ENCODE results near the gene MYL2. TPM values are rescaled to one million over a fixed set of nuclear protein-coding genes. Genes with fewer than 3 reads are reported as not detected.

Gene MYL2
- total RNA-seq, 1 donor from 2014 or later, result not detected

DNA sequence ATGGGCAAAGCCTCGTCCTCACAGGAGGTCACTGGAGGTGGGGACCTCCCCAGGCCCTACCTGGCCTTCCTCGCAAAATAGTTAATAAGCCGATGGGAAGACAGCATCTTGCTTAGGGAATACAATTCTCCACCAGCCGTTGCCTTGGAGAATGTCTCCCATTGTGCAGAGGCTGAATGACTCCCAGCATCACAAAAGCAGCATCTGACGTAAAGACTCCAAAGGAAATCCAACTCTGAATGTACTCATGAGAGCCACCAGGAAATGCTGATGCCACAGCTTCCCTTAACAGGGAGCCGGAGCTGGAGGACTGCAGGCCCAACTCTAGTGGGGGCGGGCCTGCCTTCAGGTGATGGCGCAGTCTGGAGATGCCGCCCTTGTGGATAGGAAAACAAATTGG, 58.0 kb downstream of the MYL2 start:
- no peak for TF ChIP-seq CTCF (IDR thresholded peaks at IDR 0.05)
- Histone ChIP-seq H3K9me3 (no peaks in the 10 kb centered on the region), H3K4me3 (no peak overlapping the region), H3K27ac (no peak overlapping the region), H3K36me3 (no peaks in the 10 kb centered on the region), H3K4me1 (no peaks in the 10 kb centered on the region), H3K27me3 (no peaks in the 10 kb centered on the region)
- no peak for DNase-seq
- no peak for ATAC-seq
- intact Hi-C loops (cut with DNase I), result no loop called here

DNA sequence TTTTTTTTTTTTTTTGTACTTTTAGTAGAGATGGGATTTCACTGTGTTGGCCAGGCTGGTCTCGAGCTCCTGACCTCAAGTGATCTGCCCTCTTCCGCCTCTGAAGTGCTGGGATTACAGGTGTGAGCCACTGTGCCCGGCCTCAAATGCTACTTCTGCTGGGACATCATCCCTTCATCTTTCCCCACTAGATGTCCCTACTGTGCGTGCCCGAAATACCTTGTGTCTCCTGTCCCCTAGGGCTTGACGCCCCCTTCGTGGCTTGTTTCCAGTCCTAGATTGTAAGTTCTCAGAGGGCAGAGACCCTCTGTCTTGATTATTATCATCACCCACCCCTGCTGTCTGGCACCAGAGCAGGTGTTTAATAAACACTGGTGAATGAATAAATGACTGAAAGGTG, 58.6 kb downstream of the MYL2 start:
- Histone ChIP-seq H3K4me3 (no peak overlapping the region), H3K27me3 (no peaks in the 10 kb centered on the region), H3K4me1 (no peaks in the 10 kb centered on the region), H3K27ac (no peak overlapping the region), H3K9me3 (no peaks in the 10 kb centered on the region), H3K36me3 (no peaks in the 10 kb centered on the region)
- TF ChIP-seq CTCF (IDR thresholded peaks at IDR 0.05), result no peak
- no peak for DNase-seq
- intact Hi-C loops (cut with DNase I), result no loop called here
- no peak for ATAC-seq

Other genes starting within 250 kb of the MYL2 start
- gene HVCN1, start 231.5 kb downstream of the MYL2 start, total RNA-seq, result 21.3 TPM
- gene PPP1CC, start 177.7 kb downstream of the MYL2 start, total RNA-seq, result 90.6 TPM
- gene CCDC63, start 73.6 kb downstream of the MYL2 start, total RNA-seq, result not detected
- gene CUX2, start 113.6 kb upstream of the MYL2 start, total RNA-seq, result 0.20 TPM

Data from upper lobe of right lung (tissue), 1 donor.